ENCODE results near the gene LETM1.

- TF ChIP-seq POLR2AphosphoS5 (IDR thresholded peaks at IDR 0.05): no peak
- no peak for TF ChIP-seq CTCF (IDR thresholded peaks at IDR 0.05)
- TF ChIP-seq POLR2A (IDR thresholded peaks at IDR 0.05): no peak
These were observed 93.5 kb downstream of the LETM1 start for GRCh38 chr4:1762264-1763010.

All from upper lobe of left lung (tissue), 4 donors.